Measurements from ENCODE around the gene GNAI3. TPM values are rescaled to one million over a fixed set of nuclear protein-coding genes. Genes with fewer than 3 reads are reported as not detected.

GNAI3 gene
- total and polyA plus RNA-seq, 2 donors (not counting 3 experiments of a cell fraction or from before 2014, with no cell fraction given), result 5.0 to 14.0 TPM

- H3K9me1 ChIP-seq (replicated peaks; ENCODE audit: control insufficient read depth, extremely low read depth, insufficient read depth, low read length), result no peaks in the 10 kb centered on the region
- H3K79me2 ChIP-seq (ENCODE audit: control insufficient read depth, insufficient read depth, low read length), result no peaks in the 10 kb centered on the region
- DNase-seq (ENCODE audit: low read depth, low spot score), result no peak
- H3K27me3 ChIP-seq (ENCODE audit: control insufficient read depth in 2 of 2, insufficient read depth in 2 of 2, low read length in 2 of 2), result no peaks in the 10 kb centered on the region
- no peak overlapping the region for H3K9ac ChIP-seq (replicated peaks; ENCODE audit: extremely low read depth, insufficient read depth, low read length)
- FAIRE-seq, result no peak
- H3K4me2 ChIP-seq (ENCODE audit: insufficient read depth, low read length), result no peak overlapping the region
- H3K4me1 ChIP-seq (ENCODE audit: control insufficient read depth, extremely low read depth, insufficient read depth, low read length), result peaks cover 21% of the 10 kb centered on the region
- H3K4me3 ChIP-seq (replicated peaks in 1 of 3; ENCODE audit: insufficient read depth in 1 of 3, low read depth in 1 of 3, low read length in 3 of 3), result no peak overlapping the region
- no peaks in the 10 kb centered on the region for H3K9me3 ChIP-seq (replicated peaks; ENCODE audit: control insufficient read depth, insufficient read depth, low read length)
- H3K36me3 ChIP-seq (ENCODE audit: control insufficient read depth in 2 of 2, extremely low read depth in 1 of 2, insufficient read depth in 2 of 2, low read length in 2 of 2), result no peaks in the 10 kb centered on the region
- CTCF ChIA-PET, result interaction anchor here (1.0 to 1.9 kb wide), 4 partner anchors 9 to 164 kb away, joined by 3 to 4 read pairs (median 3); no protein-coding TSS in a partner anchor
- no TSS peak for BruUV-seq (replicated peaks)
- TF ChIP-seq JUN (IDR thresholded peaks at IDR 0.05; ENCODE audit: borderline replicate concordance, insufficient read depth, insufficient read length, low read depth), result no peak
- no peak for TF ChIP-seq MYC (IDR thresholded peaks at IDR 0.05; ENCODE audit: low read depth, low read length)
- TF ChIP-seq FOS (IDR thresholded peaks at IDR 0.05; ENCODE audit: borderline replicate concordance, insufficient read depth, low read length), result no peak
- TF ChIP-seq GATA2 (IDR thresholded peaks at IDR 0.05; ENCODE audit: insufficient read depth, insufficient read length, low read depth, low read length), result no peak
- TF ChIP-seq POLR2AphosphoS5 (IDR thresholded peaks at IDR 0.05; ENCODE audit: insufficient read depth, low read depth, low read length), result no peak
- no peak for TF ChIP-seq POLR2A (IDR thresholded peaks at IDR 0.05; ENCODE audit: low read depth, low read length)
- no peak for TF ChIP-seq EZH2 (IDR thresholded peaks at IDR 0.05; ENCODE audit: borderline replicate concordance, low read depth, low read length, severe bottlenecking)
- no peak for TF ChIP-seq CTCF (IDR thresholded peaks at IDR 0.05; ENCODE audit: extremely low read depth in 1 of 2, insufficient read depth in 1 of 2, low read depth in 1 of 2, low read length in 2 of 2)
- no peak for TF ChIP-seq MAX (IDR thresholded peaks at IDR 0.05; ENCODE audit: insufficient read depth, insufficient read length)
- dilution Hi-C loops (cut with MboI; ENCODE audit: extremely low pct_ligation_motif_present, low sequenced_read_pairs) (no loop called here), intact Hi-C loops (cut with micrococcal nuclease) (loop anchor here (10.0 kb wide), 1 partner anchor 125 kb away; the partner anchor contains the start of gene ATXN7L2)
- POLR2A ChIA-PET, result interaction anchor here (0.6 kb wide), 1 partner anchor 46 kb away, joined by 3 read pairs; no protein-coding TSS in a partner anchor
- H3K27ac ChIP-seq (ENCODE audit: insufficient read depth, low read depth, low read length), result no peak overlapping the region
- no peaks in the 10 kb centered on the region for H4K20me1 ChIP-seq (replicated peaks; ENCODE audit: control insufficient read depth, extremely low read depth, insufficient read depth, low read length)
- H2AFZ ChIP-seq (ENCODE audit: low read depth, low read length), result no peak overlapping the region
These were observed 61.5 kb downstream of the GNAI3 start for GRCh38 chr1:109609881-109610280.

Measured in endothelial cell of umbilical vein (primary cell).